Gastroesophageal sphincter (tissue), 3 donors: ENCODE measurements around the gene TMEM243.

Experiments used
- POLR2A ChIP-seq, 2 donors: fragments of 450-650 bp; IDR thresholded peaks; one replicate each; pipeline ENCODE4 v1.6.1; 2017; ENCODE audit warnings: antibody characterized with exemption in 2 of 2, mild to moderate bottlenecking in 2 of 2, moderate library complexity in 1 of 2
- TF ChIP-seq, protein P1 (sequence below), 4 experiments: fragments of 200-600 bp in 2 of 4; fragments of 450-650 bp in 2 of 4; sonication (generic) in 1 of 4; IDR thresholded peaks; one replicate each; pipeline ENCODE4 v1.5.1; 2017 to 2019; ENCODE audit warnings: antibody characterized with exemption in 4 of 4, mild to moderate bottlenecking in 2 of 4, moderate library complexity in 2 of 4

GRCh38 chr7:87199700-87200450, 19.7 kb downstream of the TMEM243 start:
- TF ChIP-seq, protein P1, sequence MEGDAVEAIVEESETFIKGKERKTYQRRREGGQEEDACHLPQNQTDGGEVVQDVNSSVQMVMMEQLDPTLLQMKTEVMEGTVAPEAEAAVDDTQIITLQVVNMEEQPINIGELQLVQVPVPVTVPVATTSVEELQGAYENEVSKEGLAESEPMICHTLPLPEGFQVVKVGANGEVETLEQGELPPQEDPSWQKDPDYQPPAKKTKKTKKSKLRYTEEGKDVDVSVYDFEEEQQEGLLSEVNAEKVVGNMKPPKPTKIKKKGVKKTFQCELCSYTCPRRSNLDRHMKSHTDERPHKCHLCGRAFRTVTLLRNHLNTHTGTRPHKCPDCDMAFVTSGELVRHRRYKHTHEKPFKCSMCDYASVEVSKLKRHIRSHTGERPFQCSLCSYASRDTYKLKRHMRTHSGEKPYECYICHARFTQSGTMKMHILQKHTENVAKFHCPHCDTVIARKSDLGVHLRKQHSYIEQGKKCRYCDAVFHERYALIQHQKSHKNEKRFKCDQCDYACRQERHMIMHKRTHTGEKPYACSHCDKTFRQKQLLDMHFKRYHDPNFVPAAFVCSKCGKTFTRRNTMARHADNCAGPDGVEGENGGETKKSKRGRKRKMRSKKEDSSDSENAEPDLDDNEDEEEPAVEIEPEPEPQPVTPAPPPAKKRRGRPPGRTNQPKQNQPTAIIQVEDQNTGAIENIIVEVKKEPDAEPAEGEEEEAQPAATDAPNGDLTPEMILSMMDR (IDR thresholded peaks at IDR 0.05) = no peak
- TF ChIP-seq POLR2A (IDR thresholded peaks at IDR 0.05) = no peak
